Midbrain (tissue), 1 donor: ENCODE data around the gene NDRG2.
"Not testable (repeated sequence)": the region's sequence is repeated elsewhere in the genome, so short reads cannot be mapped to it uniquely, and the experiment has no call there.

Experiments
- DNase-seq: peaks from one replicate; lab custom pipeline; 2025; lab: John Stamatoyannopoulos, UW

NDRG2 gene

GRCh38 chr14:21009721-21010120 is 15.1 kb downstream of the NDRG2 start:
- DNase-seq = not testable (repeated sequence)

GRCh38 chr14:21003788-21004346 is 21.0 kb downstream of the NDRG2 start:
- no peak for DNase-seq

GRCh38 chr14:21001218-21001617 is 23.6 kb downstream of the NDRG2 start:
- DNase-seq = no peak

GRCh38 chr14:20999591-20999990 is 25.3 kb downstream of the NDRG2 start:
- DNase-seq = no peak

- no peak for DNase-seq
These were observed 26.0 kb downstream of the NDRG2 start, which contains the start of gene SLC39A2 for GRCh38 chr14:20998674-20999366. SLC39A2 (plus strand) TSS chr14:20999293; CDS start chr14:20999447, 154 bp downstream.

GRCh38 chr14:20998139-20998538 is 26.7 kb downstream of the NDRG2 start:
- DNase-seq = no peak

GRCh38 chr14:20997564-20997963 is 27.3 kb downstream of the NDRG2 start:
- no peak for DNase-seq

- DNase-seq = no peak
These were observed 27.7 kb downstream of the NDRG2 start for GRCh38 chr14:20997115-20997514.

GRCh38 chr14:20996521-20996920 is 28.3 kb downstream of the NDRG2 start:
- DNase-seq = no peak

GRCh38 chr14:20989787-20990600 is 34.9 kb downstream of the NDRG2 start, which contains the start of gene METTL17:
METTL17 (plus strand) TSS chr14:20989980; CDS start chr14:20990003, 23 bp downstream.
- DNase-seq = peak; percentile 94

- DNase-seq = no peak
These were observed 35.4 kb downstream of the NDRG2 start for GRCh38 chr14:20989471-20989786.

- no peak for DNase-seq
These were observed 36.0 kb downstream of the NDRG2 start for GRCh38 chr14:20988717-20989470.

GRCh38 chr14:20986811-20987210 is 38.0 kb downstream of the NDRG2 start:
- no peak for DNase-seq

- DNase-seq = not testable (repeated sequence)
These were observed 39.2 kb downstream of the NDRG2 start for GRCh38 chr14:20985650-20986049.

- no peak for DNase-seq
These were observed 42.1 kb downstream of the NDRG2 start for GRCh38 chr14:20982646-20983369.

GRCh38 chr14:20980906-20981305 is 44.0 kb downstream of the NDRG2 start:
- no peak for DNase-seq

- no peak for DNase-seq
These were observed 46.2 kb downstream of the NDRG2 start for GRCh38 chr14:20978687-20979086.

GRCh38 chr14:20976291-20976690 is 48.6 kb downstream of the NDRG2 start:
- DNase-seq = no peak

GRCh38 chr14:20973501-20973900 is 51.4 kb downstream of the NDRG2 start:
- no peak for DNase-seq

- no peak for DNase-seq
These were observed 53.2 kb downstream of the NDRG2 start for GRCh38 chr14:20971705-20972021.

- DNase-seq = peak; percentile 85
These were observed 53.7 kb downstream of the NDRG2 start for GRCh38 chr14:20970983-20971704.
